Heart left ventricle (tissue), 13 donors: ENCODE data around the gene IPO5.

Experiments
- CTCF ChIP-seq, 12 donors: fragments of 200-600 bp; sonication (generic) in 4 of 12; IDR thresholded peaks; one replicate each; pipeline versions ENCODE4 v1.5.0 to v1.8.0; 2018 to 2022; ENCODE audit warnings: antibody characterized with exemption in 12 of 12, mild to moderate bottlenecking in 5 of 12
- POLR2A ChIP-seq, 2 donors: fragments of 450-650 bp; IDR thresholded peaks; one replicate each; pipeline ENCODE4 v1.6.1; 2017; ENCODE audit warnings: antibody characterized with exemption in 2 of 2, mild to moderate bottlenecking in 2 of 2, moderate library complexity in 2 of 2
- donor health status: ischemic (EF 13 %, LVEDD 7.1; RV severe dilation, severe dysfunction).
- donor health status: DM: no; HTN: yes; CAD: no.
- donor health status: DM: no; HTN: no; CAD: no.
- donor health status: ischemic (EF 25% LVEDD 6.9; RV normal size, moderate dysfunction).
- donor health status: ischemic (EF 25% LVEDD 5.7; RV mildly dilated, moderate dysfunction).
- donor health status: ischemic (EF 35%, LVEDD 5.7; RV mildly dilated, moderate dysfunction).
- donor health status: nonischemic (EF 11% LVEDD 7.7; RV severe dilation, severe dysfunction).
- donor health status: DM: yes; HTN: yes; CAD: no.
- donor health status: PGD.
- donor health status: ischemic (EF 29% LVEDD 5.4; RV normal size, mild dysfunction).
- donor health status: nonischemic (EF 23%, LVEDD 6.1; RV moderate dilation, normal function).

GRCh38 chr13:97932647-97933046 is 20.8 kb upstream of the IPO5 start:
- TF ChIP-seq POLR2A (IDR thresholded peaks at IDR 0.05) (no peak), CTCF (IDR thresholded peaks at IDR 0.05) (no peak)
